Measurements from ENCODE around the gene ITGA3.
A peak's percentile ranks its signal among the peaks of the same experiment; 100 is the strongest.

The ITGA3 gene

GRCh38 chr17:50072925-50073324 lies 17.0 kb downstream of the ITGA3 start:
- no peak for DNase-seq

GRCh38 chr17:50074227-50074626 lies 18.3 kb downstream of the ITGA3 start:
- DNase-seq: no peak

- no peak for DNase-seq
Measured at GRCh38 chr17:50075446-50076032, 19.6 kb downstream of the ITGA3 start.

- no peak for DNase-seq
Measured at GRCh38 chr17:50076221-50076590, 20.3 kb downstream of the ITGA3 start.

- DNase-seq: no peak
Measured at GRCh38 chr17:50076591-50077235, 20.8 kb downstream of the ITGA3 start.

GRCh38 chr17:50078430-50078829 lies 22.5 kb downstream of the ITGA3 start:
- DNase-seq: no peak

GRCh38 chr17:50079334-50080095 lies 23.6 kb downstream of the ITGA3 start:
- DNase-seq: no peak

GRCh38 chr17:50080096-50080480 lies 24.2 kb downstream of the ITGA3 start:
- no peak for DNase-seq

GRCh38 chr17:50080827-50081226 lies 24.9 kb downstream of the ITGA3 start:
- DNase-seq: no peak

- no peak for DNase-seq
Measured at GRCh38 chr17:50081757-50082156, 25.8 kb downstream of the ITGA3 start.

GRCh38 chr17:50087246-50087911 lies 31.5 kb downstream of the ITGA3 start:
- DNase-seq: peak; percentile 93

GRCh38 chr17:50087912-50088405 lies 32.0 kb downstream of the ITGA3 start:
- DNase-seq: no peak

GRCh38 chr17:50088952-50089825 lies 33.3 kb downstream of the ITGA3 start:
- DNase-seq: no peak

GRCh38 chr17:50090071-50090470 lies 34.2 kb downstream of the ITGA3 start:
- DNase-seq: no peak

GRCh38 chr17:50090971-50091917 lies 35.3 kb downstream of the ITGA3 start:
- no peak for DNase-seq

GRCh38 chr17:50091918-50092285 lies 36.0 kb downstream of the ITGA3 start:
- no peak for DNase-seq

GRCh38 chr17:50093246-50093645 lies 37.3 kb downstream of the ITGA3 start:
- DNase-seq: no peak

- DNase-seq: no peak
Measured at GRCh38 chr17:50093807-50094206, 37.9 kb downstream of the ITGA3 start.

- peak; percentile 99 for DNase-seq
Measured at GRCh38 chr17:50094243-50094752, 38.4 kb downstream of the ITGA3 start.

- DNase-seq: peak; percentile 95
Measured at GRCh38 chr17:50094753-50095619, 39.1 kb downstream of the ITGA3 start, which contains the start of gene PDK2. TSS of gene PDK2 (plus strand) at chr17:50095351. CDS start at chr17:50095436, 85 bp downstream.
